IgD-negative memory B cell (primary cell): ENCODE measurements around the gene CCNF. TPM values are rescaled to one million over a fixed set of nuclear protein-coding genes. Genes with fewer than 3 reads are reported as not detected.
A peak's percentile ranks its signal among the peaks of the same experiment; 100 is the strongest.
"Not testable (repeated sequence)": the region's sequence is repeated elsewhere in the genome, so short reads cannot be mapped to it uniquely, and the experiment has no call there.

Source experiments
- H3K27ac Mint-ChIP-seq, 3 donors: one replicate each; pipeline ENCODE4 v1.8.0; 2020 to 2022; ENCODE audit warnings: mild to moderate bottlenecking in 3 of 3, mixed read lengths in 3 of 3, moderate library complexity in 1 of 3
- H3K27me3 Mint-ChIP-seq: one replicate; pipeline ENCODE4 v1.8.0; 2021; ENCODE audit warnings: mixed read lengths
- H3K36me3 Mint-ChIP-seq: one replicate; pipeline ENCODE4 v1.8.0; 2020; ENCODE audit warnings: mild to moderate bottlenecking, mixed read lengths
- H3K4me1 Mint-ChIP-seq, 3 donors: one replicate each; pipeline ENCODE4 v1.8.0; 2020 to 2022; ENCODE audit warnings: mixed read lengths in 3 of 3, mild to moderate bottlenecking in 1 of 3
- H3K4me3 Mint-ChIP-seq, 4 donors: one replicate each; pipeline ENCODE4 v1.8.0; 2020 to 2022; ENCODE audit warnings: mild to moderate bottlenecking in 4 of 4, mixed read lengths in 4 of 4, moderate library complexity in 3 of 4
- H3K9me3 Mint-ChIP-seq, 3 donors: one replicate each; pipeline ENCODE4 v1.8.0; 2020 to 2021; ENCODE audit warnings: mixed read lengths in 3 of 3, mild to moderate bottlenecking in 1 of 3
- polyA plus RNA-seq: library from polyadenylated mRNA; unstranded; fragments of 300-500 nt; fragmentation: Illumina TruSeq; gene quantifications from one replicate; pipeline ENCODE4 v1.2.3, GENCODE V29; 2021

The CCNF gene
- polyA plus RNA-seq, 1 donor from 2014 or later: 5.6 TPM

GRCh38 chr16:2424061-2425007 is 4.9 kb upstream of the CCNF start:
- Mint-ChIP-seq H3K4me3 (no peak overlapping the region), H3K9me3 (no peaks in the 10 kb centered on the region), H3K27ac (no peak overlapping the region), H3K27me3 (peaks cover 2% of the 10 kb centered on the region), H3K36me3 (no peaks in the 10 kb centered on the region), H3K4me1 (peaks cover 1 to 8% (median 4%) of the 10 kb centered on the region in 3 donors)

- peaks cover 4 to 11% (median 6%) of the 10 kb centered on the region in 3 donors for H3K4me1 Mint-ChIP-seq
- H3K27me3 Mint-ChIP-seq: peaks cover 2% of the 10 kb centered on the region
- no peak overlapping the region for H3K27ac Mint-ChIP-seq
- no peak overlapping the region for H3K4me3 Mint-ChIP-seq
- H3K36me3 Mint-ChIP-seq: no peaks in the 10 kb centered on the region
- H3K9me3 Mint-ChIP-seq: no peaks in the 10 kb centered on the region
These were observed 4.2 kb upstream of the CCNF start for GRCh38 chr16:2425008-2425518.

- H3K27me3 Mint-ChIP-seq: no peaks in the 10 kb centered on the region
- H3K4me3 Mint-ChIP-seq: peak overlapping the region in 1 of 4 donors; percentile 80
- peaks cover 11 to 15% (median 12%) of the 10 kb centered on the region in 3 donors for H3K4me1 Mint-ChIP-seq
- H3K36me3 Mint-ChIP-seq: no peaks in the 10 kb centered on the region
- no peak overlapping the region for H3K27ac Mint-ChIP-seq
- no peaks in the 10 kb centered on the region for H3K9me3 Mint-ChIP-seq
These were observed 3.3 kb upstream of the CCNF start for GRCh38 chr16:2425825-2426430.

DNA sequence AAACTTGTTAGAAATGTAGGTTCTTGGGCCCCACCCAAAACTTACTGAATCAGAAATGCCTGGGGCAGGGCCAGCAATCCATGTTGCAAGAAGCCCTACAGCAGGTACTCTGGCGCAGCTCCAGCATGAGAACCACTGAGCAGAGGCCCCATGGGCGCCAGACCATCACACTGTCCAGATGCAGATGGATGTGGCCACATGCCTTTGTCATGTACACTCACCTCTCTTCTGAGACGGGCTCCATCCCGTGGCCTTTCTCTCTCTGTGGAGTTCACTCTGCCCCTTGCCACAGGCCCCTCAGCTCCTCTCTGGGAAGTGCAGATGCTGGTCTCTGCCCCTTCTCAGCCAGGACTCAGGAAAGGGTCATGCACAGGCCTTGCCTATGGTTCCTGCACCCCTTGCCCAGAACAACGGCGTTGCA is 2.3 kb upstream of the CCNF start:
- no peaks in the 10 kb centered on the region for H3K27me3 Mint-ChIP-seq

DNA sequence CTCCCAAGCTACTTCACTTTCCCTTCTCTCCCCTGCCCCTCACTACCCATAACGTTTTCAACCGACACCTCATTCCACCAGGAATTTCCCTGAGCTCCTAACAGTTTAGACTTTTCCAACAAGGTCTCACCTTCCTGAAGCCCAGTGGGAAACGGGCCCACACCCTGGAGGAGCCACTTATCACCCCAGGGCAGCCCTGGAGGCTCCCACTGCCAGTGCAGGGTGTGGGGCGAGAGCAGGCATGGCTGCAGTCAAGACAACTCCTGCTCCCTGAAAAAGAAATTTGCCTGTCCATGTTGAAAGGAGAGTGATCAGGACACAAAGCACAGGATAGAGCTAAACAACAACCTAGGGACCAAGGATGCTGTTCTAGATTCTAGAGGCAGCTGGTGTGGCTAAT is 1.7 kb upstream of the CCNF start:
- H3K9me3 Mint-ChIP-seq: no peaks in the 10 kb centered on the region
- no peaks in the 10 kb centered on the region for H3K27me3 Mint-ChIP-seq
- H3K27ac Mint-ChIP-seq: peak overlapping the region in 1 of 3 donors; percentile 48
- peaks cover 11 to 15% (median 13%) of the 10 kb centered on the region in 3 donors for H3K4me1 Mint-ChIP-seq
- no peaks in the 10 kb centered on the region for H3K36me3 Mint-ChIP-seq
- peak overlapping the region; percentile 79 to 95 (median 83) for H3K4me3 Mint-ChIP-seq

More for the DNA sequence above, 2.3 kb upstream of the CCNF start:
- H3K9me3 Mint-ChIP-seq: no peaks in the 10 kb centered on the region
- H3K4me3 Mint-ChIP-seq: peak overlapping the region in 1 of 4 donors; percentile 80
- H3K4me1 Mint-ChIP-seq: peaks cover 11 to 15% (median 13%) of the 10 kb centered on the region in 3 donors
- no peaks in the 10 kb centered on the region for H3K36me3 Mint-ChIP-seq
- peak overlapping the region in 1 of 3 donors; percentile 48 for H3K27ac Mint-ChIP-seq

- Mint-ChIP-seq H3K4me1 (peaks cover 9 to 15% (median 13%) of the 10 kb centered on the region in 3 donors), H3K27me3 (no peaks in the 10 kb centered on the region), H3K36me3 (no peaks in the 10 kb centered on the region), H3K4me3 (peak overlapping the region; percentile 80 to 95 (median 88)), H3K9me3 (no peaks in the 10 kb centered on the region), H3K27ac (peak overlapping the region in 1 of 3 donors; percentile 48)
These were observed 1.0 kb upstream of the CCNF start for GRCh38 chr16:2428051-2428783.

- H3K4me3 Mint-ChIP-seq: peak overlapping the region; percentile 80 to 95 (median 88)
- peaks cover 1% of the 10 kb centered on the region for H3K36me3 Mint-ChIP-seq
- H3K27me3 Mint-ChIP-seq: no peaks in the 10 kb centered on the region
- peaks cover 8 to 15% (median 13%) of the 10 kb centered on the region in 3 donors for H3K4me1 Mint-ChIP-seq
- no peaks in the 10 kb centered on the region for H3K9me3 Mint-ChIP-seq
- H3K27ac Mint-ChIP-seq: peak overlapping the region in 2 of 3 donors; percentile 16 to 48
These were observed 538 bp upstream of the CCNF start for GRCh38 chr16:2428784-2429033.

GRCh38 chr16:2429771-2430663 is 770 bp downstream of the CCNF start:
- H3K27me3 Mint-ChIP-seq: no peaks in the 10 kb centered on the region
- peaks cover 2% of the 10 kb centered on the region for H3K36me3 Mint-ChIP-seq
- H3K4me3 Mint-ChIP-seq: peak overlapping the region; percentile 80 to 94 (median 88)
- H3K4me1 Mint-ChIP-seq: peaks cover 8 to 13% (median 13%) of the 10 kb centered on the region in 3 donors
- no peaks in the 10 kb centered on the region for H3K9me3 Mint-ChIP-seq
- peak overlapping the region in 2 of 3 donors; percentile 25 to 83 for H3K27ac Mint-ChIP-seq

GRCh38 chr16:2432286-2432685 is 3.0 kb downstream of the CCNF start:
- Mint-ChIP-seq H3K36me3 (peaks cover 4% of the 10 kb centered on the region), H3K27ac (no peak overlapping the region), H3K27me3 (no peaks in the 10 kb centered on the region), H3K9me3 (no peaks in the 10 kb centered on the region), H3K4me1 (peaks cover 8 to 13% (median 13%) of the 10 kb centered on the region in 3 donors), H3K4me3 (peak overlapping the region in 1 of 4 donors; percentile 44)

DNA sequence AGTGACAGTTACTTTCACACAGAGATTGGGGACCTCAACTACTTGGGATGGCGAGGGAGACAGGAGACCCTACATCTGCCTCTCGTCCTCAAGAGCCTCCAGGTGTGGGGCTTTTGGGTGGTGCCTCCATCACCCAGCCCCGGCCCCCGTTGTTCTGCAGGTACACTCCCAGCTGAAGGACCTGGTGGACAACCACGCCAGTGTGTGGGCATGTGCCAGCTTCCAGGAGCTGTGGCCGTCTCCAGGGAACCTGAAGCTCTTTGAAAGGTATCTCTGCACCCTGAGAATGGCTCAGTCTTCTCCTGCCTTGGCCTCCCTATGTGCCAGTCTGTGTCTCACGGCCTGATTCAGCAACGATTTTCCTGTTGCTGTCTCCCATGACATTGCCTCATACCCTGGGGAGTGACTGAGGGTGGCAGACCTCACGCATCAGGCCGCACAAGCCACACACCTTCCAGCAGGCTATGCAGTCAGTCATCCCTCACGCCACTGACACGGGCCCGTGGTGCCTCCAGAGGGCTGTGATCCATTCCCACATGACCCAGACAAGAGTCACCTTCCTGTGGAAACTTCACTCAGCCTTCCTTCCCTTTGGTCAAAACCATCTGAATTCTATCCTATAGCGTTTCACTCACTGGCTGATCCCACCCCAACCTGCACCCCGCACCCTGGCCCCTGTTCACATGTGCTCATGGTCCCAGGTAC is 3.7 kb downstream of the CCNF start:
- H3K4me3 Mint-ChIP-seq: peak overlapping the region in 1 of 4 donors; percentile 44
- no peaks in the 10 kb centered on the region for H3K9me3 Mint-ChIP-seq
- H3K36me3 Mint-ChIP-seq: peaks cover 5% of the 10 kb centered on the region
- peaks cover 8 to 13% (median 11%) of the 10 kb centered on the region in 3 donors for H3K4me1 Mint-ChIP-seq
- no peaks in the 10 kb centered on the region for H3K27me3 Mint-ChIP-seq
- no peak overlapping the region for H3K27ac Mint-ChIP-seq

GRCh38 chr16:2435236-2435635 is 6.0 kb downstream of the CCNF start:
- peak overlapping the region in 1 of 4 donors; percentile 8 for H3K4me3 Mint-ChIP-seq

GRCh38 chr16:2436110-2436509 is 6.9 kb downstream of the CCNF start:
- Mint-ChIP-seq H3K36me3 (peaks cover 5% of the 10 kb centered on the region), H3K27me3 (no peaks in the 10 kb centered on the region), H3K9me3 (no peaks in the 10 kb centered on the region), H3K4me3 (no peak overlapping the region), H3K4me1 (peaks cover 12 to 16% (median 14%) of the 10 kb centered on the region in 3 donors), H3K27ac (no peak overlapping the region)

More at GRCh38 chr16:2435236-2435635, 6.0 kb downstream of the CCNF start:
- not testable (repeated sequence) for H3K9me3 Mint-ChIP-seq, H3K27me3 Mint-ChIP-seq, H3K36me3 Mint-ChIP-seq
- peaks cover 11 to 20% (median 13%) of the 10 kb centered on the region in 3 donors for H3K4me1 Mint-ChIP-seq
- peak overlapping the region in 1 of 3 donors; percentile 12 for H3K27ac Mint-ChIP-seq

GRCh38 chr16:2437032-2437790 is 8.0 kb downstream of the CCNF start:
- no peaks in the 10 kb centered on the region for H3K9me3 Mint-ChIP-seq
- no peak overlapping the region for H3K4me3 Mint-ChIP-seq
- peaks cover 12 to 16% (median 14%) of the 10 kb centered on the region in 3 donors for H3K4me1 Mint-ChIP-seq
- no peaks in the 10 kb centered on the region for H3K27me3 Mint-ChIP-seq
- H3K36me3 Mint-ChIP-seq: peaks cover 5% of the 10 kb centered on the region
- H3K27ac Mint-ChIP-seq: peak overlapping the region in 1 of 3 donors; percentile 53
